Activated CD4-positive, alpha-beta memory T cell treated with anti-CD3 and anti-CD28 coated beads for 36 hours (primary cell): ENCODE measurements around the gene C5orf46. TPM values are rescaled to one million over a fixed set of nuclear protein-coding genes. Genes with fewer than 3 reads are reported as not detected.
"Not testable (repeated sequence)": the region's sequence is repeated elsewhere in the genome, so short reads cannot be mapped to it uniquely, and the experiment has no call there.

Experiments
- CTCF ChIA-PET: fragments of 350-600 bp; sonication (Branson Sonifier 250); formaldehyde crosslinking; loops from one replicate; lab custom pipeline; 2021; ENCODE audit warnings: antibody characterized with exemption, inconsistent platforms; lab: Charles Lee
- POLR2A ChIA-PET: fragments of 350-600 bp; sonication (Branson Sonifier 250); formaldehyde crosslinking; loops from one replicate; lab custom pipeline; 2021; ENCODE audit warnings: antibody characterized with exemption; lab: Charles Lee
- DNase-seq: peaks from one replicate; pipeline ENCODE4 v3.0.0-alpha.2; 2020
- H3K27ac Mint-ChIP-seq: one replicate; pipeline ENCODE4 v1.8.0; 2021; ENCODE audit warnings: mixed read lengths
- H3K27me3 Mint-ChIP-seq: one replicate; pipeline ENCODE4 v1.8.0; 2021; ENCODE audit warnings: mixed read lengths
- H3K36me3 Mint-ChIP-seq: one replicate; pipeline ENCODE4 v1.8.0; 2021; ENCODE audit warnings: mixed read lengths
- H3K4me1 Mint-ChIP-seq: one replicate; pipeline ENCODE4 v1.8.0; 2021; ENCODE audit warnings: low read depth, mixed read lengths
- H3K4me3 Mint-ChIP-seq: one replicate; pipeline ENCODE4 v1.8.0; 2021; ENCODE audit warnings: mild to moderate bottlenecking, mixed read lengths
- H3K9me3 Mint-ChIP-seq: one replicate; pipeline ENCODE4 v1.8.0; 2021; ENCODE audit warnings: mixed read lengths
- intact Hi-C: fragments of 100-400 bp; cut with micrococcal nuclease; formaldehyde crosslinking; loops from one replicate; pipeline ENCODE4 v1.15.1; 2023
- total RNA-seq, 2 experiments: library from RNA; stranded (reverse); gene quantifications; one replicate each; pipeline ENCODE4 v1.2.3, GENCODE V29; 2021

The C5orf46 gene
- total RNA-seq, 2 experiments from 2014 or later: not detected

DNA sequence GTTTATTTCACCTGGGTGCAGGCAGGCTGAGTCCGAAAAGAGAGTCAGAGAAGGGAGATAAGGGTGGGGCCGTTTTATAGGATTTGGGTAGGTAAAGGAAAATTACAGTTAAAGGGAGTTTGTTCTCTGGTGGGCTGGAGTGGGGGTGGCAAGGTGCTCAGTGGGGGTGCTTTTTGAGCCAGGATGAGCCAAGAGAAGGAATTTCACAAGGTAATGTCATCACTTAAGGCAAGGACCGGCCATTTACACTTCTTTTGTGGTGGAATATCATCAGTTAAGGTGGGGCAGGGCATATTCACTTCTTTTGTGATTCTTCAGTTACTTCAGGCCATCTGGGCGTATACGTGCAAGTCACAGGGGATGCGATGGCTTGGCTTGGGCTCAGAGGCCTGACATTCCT is 36.4 kb downstream of the C5orf46 start:
- H3K36me3 Mint-ChIP-seq, CTCF ChIA-PET, H3K4me3 Mint-ChIP-seq, POLR2A ChIA-PET, DNase-seq, H3K27ac Mint-ChIP-seq, H3K27me3 Mint-ChIP-seq, intact Hi-C loops, H3K9me3 Mint-ChIP-seq, H3K4me1 Mint-ChIP-seq: not testable (repeated sequence)

GRCh38 chr5:147869112-147869511 is 37.2 kb downstream of the C5orf46 start:
- no peak overlapping the region for H3K4me3 Mint-ChIP-seq
- H3K27me3 Mint-ChIP-seq: no peaks in the 10 kb centered on the region
- no peak overlapping the region for H3K27ac Mint-ChIP-seq
- intact Hi-C loops: no loop called here
- no peaks in the 10 kb centered on the region for H3K36me3 Mint-ChIP-seq
- H3K9me3 Mint-ChIP-seq: no peaks in the 10 kb centered on the region
- POLR2A ChIA-PET: no interaction called here
- no peak for DNase-seq
- CTCF ChIA-PET: no interaction called here
- no peaks in the 10 kb centered on the region for H3K4me1 Mint-ChIP-seq

DNA sequence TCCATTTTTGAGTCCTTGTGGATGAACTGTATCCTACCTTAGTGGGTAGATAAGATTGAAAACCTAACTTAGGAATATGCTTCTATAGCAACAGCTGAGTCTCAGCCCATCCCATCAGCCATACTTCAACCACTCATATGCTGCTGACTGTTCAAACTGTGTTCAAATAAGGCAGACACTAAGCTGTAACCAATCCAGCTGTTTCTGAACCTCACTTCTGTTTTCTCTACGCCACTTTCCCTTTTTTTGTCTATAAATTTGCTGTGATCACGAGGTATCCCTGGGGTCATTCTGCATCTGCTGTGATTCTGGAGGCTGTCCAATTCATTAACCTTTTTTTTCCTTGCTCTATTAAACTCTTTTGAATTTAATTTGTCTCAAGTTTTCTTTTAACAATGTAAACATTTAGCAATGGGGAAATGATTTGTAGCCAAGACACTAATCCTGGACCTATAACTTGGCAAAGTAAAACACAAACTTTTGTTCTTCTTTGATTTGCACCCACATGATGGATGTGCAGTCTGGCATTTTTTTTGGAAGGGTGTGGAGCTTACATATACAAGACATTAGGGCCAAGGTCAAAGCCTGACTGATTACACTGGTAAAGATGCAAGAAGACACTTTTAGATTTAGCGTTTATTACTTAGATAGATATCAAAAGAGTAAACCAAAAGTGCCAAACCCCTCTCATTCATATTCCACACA is 42.7 kb downstream of the C5orf46 start:
- no peak overlapping the region for H3K4me3 Mint-ChIP-seq
- no peak for DNase-seq
- no peak overlapping the region for H3K27ac Mint-ChIP-seq
- H3K9me3 Mint-ChIP-seq: no peaks in the 10 kb centered on the region
- no peaks in the 10 kb centered on the region for H3K27me3 Mint-ChIP-seq
- no peaks in the 10 kb centered on the region for H3K4me1 Mint-ChIP-seq
- no peaks in the 10 kb centered on the region for H3K36me3 Mint-ChIP-seq
- POLR2A ChIA-PET: no interaction called here
- CTCF ChIA-PET: no interaction called here
- intact Hi-C loops: no loop called here

GRCh38 chr5:147860641-147861025 is 45.7 kb downstream of the C5orf46 start:
- no peak overlapping the region for H3K27ac Mint-ChIP-seq
- POLR2A ChIA-PET: no interaction called here
- CTCF ChIA-PET: interaction anchor here (1.3 kb wide), 1 partner anchor 38 kb away, joined by 3 read pairs; no protein-coding TSS in a partner anchor

GRCh38 chr5:147859962-147860640 is 46.2 kb downstream of the C5orf46 start:
- DNase-seq: no peak
- Mint-ChIP-seq H3K36me3 (no peaks in the 10 kb centered on the region), H3K27ac (no peak overlapping the region), H3K27me3 (no peaks in the 10 kb centered on the region), H3K4me3 (no peak overlapping the region), H3K9me3 (no peaks in the 10 kb centered on the region), H3K4me1 (no peaks in the 10 kb centered on the region)
- ChIA-PET POLR2A (no interaction called here), CTCF (interaction anchor here (1.3 kb wide), 1 partner anchor 37 kb away, joined by 3 read pairs; no protein-coding TSS in a partner anchor)
- intact Hi-C loops: no loop called here

More at GRCh38 chr5:147860641-147861025, 45.7 kb downstream of the C5orf46 start:
- Mint-ChIP-seq H3K36me3 (no peaks in the 10 kb centered on the region), H3K4me1 (no peaks in the 10 kb centered on the region), H3K9me3 (no peaks in the 10 kb centered on the region), H3K4me3 (no peak overlapping the region), H3K27me3 (no peaks in the 10 kb centered on the region)
- intact Hi-C loops: no loop called here
- DNase-seq: no peak

- CTCF ChIA-PET: interaction anchor here (1.2 to 1.6 kb wide), 2 partner anchors 11 to 37 kb away, joined by 3 to 9 read pairs; no protein-coding TSS in a partner anchor
- DNase-seq: no peak
- intact Hi-C loops: no loop called here
- Mint-ChIP-seq H3K4me1 (no peaks in the 10 kb centered on the region), H3K27me3 (peaks cover 1% of the 10 kb centered on the region), H3K4me3 (no peak overlapping the region), H3K27ac (no peak overlapping the region), H3K36me3 (no peaks in the 10 kb centered on the region), H3K9me3 (no peaks in the 10 kb centered on the region)
- POLR2A ChIA-PET: no interaction called here
These were observed 47.8 kb downstream of the C5orf46 start for GRCh38 chr5:147858565-147858964.

DNA sequence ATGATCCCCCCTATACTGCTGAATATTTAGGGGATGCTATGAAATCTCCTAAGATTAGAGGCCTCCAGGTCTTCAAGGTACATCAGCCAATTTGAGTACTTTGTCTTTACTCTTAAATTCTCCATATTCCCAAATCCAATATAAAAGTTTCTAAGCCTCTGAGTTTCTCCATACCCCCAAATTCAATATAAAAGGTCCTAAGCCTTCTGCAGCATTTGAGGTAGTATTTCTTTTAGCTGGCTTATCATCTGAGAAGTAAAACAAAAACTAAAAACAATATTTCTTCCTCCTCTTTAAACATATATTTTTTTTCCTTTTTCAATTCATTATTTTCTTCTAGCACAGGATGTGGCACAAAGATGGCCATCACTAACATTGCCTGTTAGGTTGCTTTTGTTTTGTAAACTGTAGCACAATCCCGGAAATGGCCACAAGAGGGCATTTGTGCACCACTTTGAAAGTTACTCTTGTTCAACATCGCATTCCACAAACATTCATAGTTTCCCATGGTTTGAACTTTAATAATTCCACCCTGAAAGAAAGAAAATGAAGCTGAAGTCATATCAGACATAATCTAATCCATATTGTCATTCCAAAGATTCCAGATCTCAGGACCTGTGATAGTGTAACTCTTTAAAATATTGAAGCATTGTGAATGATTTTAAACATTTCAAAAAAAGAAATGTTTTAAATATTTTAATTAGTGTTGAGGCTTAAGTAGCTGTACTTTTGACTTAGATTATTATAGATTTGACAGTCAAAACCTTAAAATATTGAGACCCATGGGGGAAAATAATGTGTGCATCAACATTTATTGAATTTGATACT is 48.8 kb downstream of the C5orf46 start:
- no peaks in the 10 kb centered on the region for H3K4me1 Mint-ChIP-seq
- POLR2A ChIA-PET: no interaction called here
- H3K4me3 Mint-ChIP-seq: no peak overlapping the region
- no peaks in the 10 kb centered on the region for H3K36me3 Mint-ChIP-seq
- CTCF ChIA-PET: interaction anchor here (0.6 to 1.6 kb wide), 10 partner anchors 8 to 1105 kb away, joined by 3 to 9 read pairs (median 3); no protein-coding TSS in a partner anchor
- intact Hi-C loops: loop anchor here (1.0 kb wide), 1 partner anchor 874 kb away; no protein-coding TSS in a partner anchor
- H3K27me3 Mint-ChIP-seq: peaks cover 2% of the 10 kb centered on the region
- no peak overlapping the region for H3K27ac Mint-ChIP-seq
- peak; percentile 46 for DNase-seq
- H3K9me3 Mint-ChIP-seq: no peaks in the 10 kb centered on the region

- ChIA-PET CTCF (interaction anchor here (0.7 to 1.6 kb wide), 5 partner anchors 8 to 874 kb away, joined by 3 to 9 read pairs (median 3); no protein-coding TSS in a partner anchor), POLR2A (no interaction called here)
- Mint-ChIP-seq H3K4me3 (no peak overlapping the region), H3K9me3 (no peaks in the 10 kb centered on the region), H3K36me3 (no peaks in the 10 kb centered on the region), H3K27me3 (peaks cover 2% of the 10 kb centered on the region), H3K4me1 (no peaks in the 10 kb centered on the region), H3K27ac (no peak overlapping the region)
- intact Hi-C loops: loop anchor here (1.0 kb wide), 1 partner anchor 874 kb away; no protein-coding TSS in a partner anchor
- DNase-seq: no peak
These were observed 49.5 kb downstream of the C5orf46 start for GRCh38 chr5:147856801-147857200.

DNA sequence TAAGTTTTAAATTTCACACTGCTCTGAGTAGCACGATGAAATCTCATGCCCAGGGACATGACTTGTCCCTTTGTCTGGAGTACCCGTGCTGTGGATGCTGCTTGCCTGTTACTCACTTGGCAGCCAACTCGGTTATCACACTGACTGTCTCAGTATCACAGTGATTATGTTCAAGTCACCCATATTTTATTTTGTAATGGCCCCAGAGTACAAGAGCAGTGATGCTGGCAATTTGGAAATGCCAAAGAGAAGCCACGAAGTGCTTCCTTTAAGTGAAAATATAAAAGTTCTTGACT is 50.6 kb downstream of the C5orf46 start:
- DNase-seq: no peak
- Mint-ChIP-seq H3K4me3 (no peak overlapping the region), H3K27me3 (peaks cover 2% of the 10 kb centered on the region), H3K9me3 (no peaks in the 10 kb centered on the region), H3K27ac (no peak overlapping the region), H3K4me1 (no peaks in the 10 kb centered on the region), H3K36me3 (no peaks in the 10 kb centered on the region)
- intact Hi-C loops: no loop called here
- POLR2A ChIA-PET: no interaction called here
- CTCF ChIA-PET: no interaction called here

DNA sequence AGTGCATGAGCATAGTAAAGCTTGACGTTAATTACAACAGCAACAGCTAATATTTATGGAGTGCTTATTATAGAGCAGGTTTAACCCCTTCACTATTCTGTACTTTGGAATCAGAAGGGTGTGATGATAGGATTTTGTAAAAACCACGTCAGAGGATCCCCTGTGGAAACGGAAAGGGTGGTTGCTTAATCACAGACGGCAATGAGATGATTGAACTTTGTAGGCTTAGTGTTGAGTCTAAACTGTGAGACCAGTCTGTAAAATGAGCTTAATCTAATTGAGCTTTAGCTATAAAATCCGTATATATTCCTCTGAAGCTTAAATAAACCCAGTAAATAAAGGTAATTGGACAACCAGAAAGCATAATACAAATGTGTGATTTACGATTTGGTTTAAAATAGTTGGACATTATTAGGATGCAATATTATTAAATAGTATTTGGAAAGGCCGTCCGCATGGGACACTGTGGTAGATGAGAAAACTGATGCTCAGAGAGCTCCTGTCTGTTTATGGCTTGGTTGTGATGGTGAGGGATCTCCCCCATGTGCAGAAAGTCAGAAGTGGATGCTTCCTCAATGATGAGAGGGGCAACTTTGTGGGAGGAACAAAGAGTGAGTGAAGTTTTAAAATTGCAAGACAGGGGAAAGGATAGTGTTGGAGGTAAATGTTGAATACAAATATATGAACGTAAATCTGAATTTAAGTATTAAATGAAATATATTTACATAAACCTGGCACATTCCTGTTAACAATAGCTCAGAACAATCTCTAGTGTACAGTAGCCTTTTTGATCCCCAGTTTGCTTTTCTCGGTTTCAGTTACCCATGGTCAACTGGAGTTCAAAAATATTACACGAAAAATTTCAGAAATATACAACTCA is 51.2 kb downstream of the C5orf46 start:
- no peaks in the 10 kb centered on the region for H3K36me3 Mint-ChIP-seq
- DNase-seq: no peak
- intact Hi-C loops: no loop called here
- no peak overlapping the region for H3K27ac Mint-ChIP-seq
- H3K4me3 Mint-ChIP-seq: no peak overlapping the region
- no peaks in the 10 kb centered on the region for H3K9me3 Mint-ChIP-seq
- peaks cover 2% of the 10 kb centered on the region for H3K27me3 Mint-ChIP-seq
- POLR2A ChIA-PET: no interaction called here
- CTCF ChIA-PET: no interaction called here
- H3K4me1 Mint-ChIP-seq: no peaks in the 10 kb centered on the region

- H3K4me1 Mint-ChIP-seq: no peaks in the 10 kb centered on the region
- CTCF ChIA-PET: no interaction called here
- intact Hi-C loops: no loop called here
- POLR2A ChIA-PET: no interaction called here
- H3K36me3 Mint-ChIP-seq: no peaks in the 10 kb centered on the region
- no peaks in the 10 kb centered on the region for H3K9me3 Mint-ChIP-seq
- no peak overlapping the region for H3K4me3 Mint-ChIP-seq
- DNase-seq: no peak
- H3K27me3 Mint-ChIP-seq: peaks cover 2% of the 10 kb centered on the region
- no peak overlapping the region for H3K27ac Mint-ChIP-seq
These were observed 52.0 kb downstream of the C5orf46 start for GRCh38 chr5:147854331-147854730.
